ENCODE results near the gene KNSTRN. TPM values are rescaled to one million over a fixed set of nuclear protein-coding genes. Genes with fewer than 3 reads are reported as not detected.

The KNSTRN gene
- total and polyA plus RNA-seq, 2 of the 8 experiments (the other 6 are each of a cell fraction or from before 2014, with no cell fraction given), result 25.1 to 79.4 TPM

DNA sequence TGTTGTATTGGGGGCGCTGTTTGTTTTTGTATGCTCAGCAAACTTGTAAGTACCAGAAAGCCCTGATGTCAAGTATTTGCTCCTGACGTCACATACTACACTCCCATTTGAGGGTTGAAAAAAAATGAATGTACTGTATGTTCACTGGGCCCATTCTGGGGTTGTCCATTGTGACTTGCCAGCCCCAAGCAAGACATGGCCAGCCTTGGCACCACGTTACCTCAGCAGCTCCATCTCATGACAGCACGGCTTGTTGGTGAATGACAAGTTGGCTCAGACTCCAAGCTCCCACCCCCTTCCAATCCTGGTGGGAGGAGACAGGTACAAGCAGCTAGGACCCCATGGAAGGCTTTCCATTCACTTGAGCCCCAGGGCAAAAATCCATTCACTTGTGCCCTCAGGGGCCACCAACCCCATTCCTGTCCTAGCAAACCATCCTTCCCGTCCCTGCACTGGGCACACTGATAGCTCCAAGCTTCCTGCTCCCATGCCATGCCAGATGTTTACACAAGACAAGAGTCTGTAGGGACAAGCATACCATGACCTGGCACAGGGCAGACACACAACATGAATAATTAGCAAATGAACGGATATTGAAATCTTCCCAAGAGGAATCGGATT is 30.1 kb upstream of the KNSTRN start (continued):
- TF ChIP-seq KDM4A (IDR thresholded peaks at IDR 0.05; ENCODE audit: low read depth, low read length, severe bottlenecking), result no peak
- no peak for TF ChIP-seq CHD1 (IDR thresholded peaks at IDR 0.05; ENCODE audit: low read depth, low read length)
- no peak for TF ChIP-seq KDM1A (IDR thresholded peaks at IDR 0.05; ENCODE audit: borderline replicate concordance, low read length)
- no peak for TF ChIP-seq KDM5A (IDR thresholded peaks at IDR 0.05; ENCODE audit: low read length)
- TF ChIP-seq BACH1 (IDR thresholded peaks at IDR 0.05; ENCODE audit: low read length), result no peak

Measured in H1 (cell line).